TTC549 (cell line): ENCODE results near the gene EPAS1.

Experiments used
- FAIRE-seq: peaks from 2 replicates; lab custom pipeline; 2012; peaks lifted over from hg19 to GRCh38; lab: Jason Lieb, UNC

The EPAS1 gene

GRCh38 chr2:46273919-46274318 is 23.3 kb upstream of the EPAS1 start:
- FAIRE-seq: no peak

- no peak for FAIRE-seq
Measured at GRCh38 chr2:46274586-46274985, 22.6 kb upstream of the EPAS1 start.

DNA sequence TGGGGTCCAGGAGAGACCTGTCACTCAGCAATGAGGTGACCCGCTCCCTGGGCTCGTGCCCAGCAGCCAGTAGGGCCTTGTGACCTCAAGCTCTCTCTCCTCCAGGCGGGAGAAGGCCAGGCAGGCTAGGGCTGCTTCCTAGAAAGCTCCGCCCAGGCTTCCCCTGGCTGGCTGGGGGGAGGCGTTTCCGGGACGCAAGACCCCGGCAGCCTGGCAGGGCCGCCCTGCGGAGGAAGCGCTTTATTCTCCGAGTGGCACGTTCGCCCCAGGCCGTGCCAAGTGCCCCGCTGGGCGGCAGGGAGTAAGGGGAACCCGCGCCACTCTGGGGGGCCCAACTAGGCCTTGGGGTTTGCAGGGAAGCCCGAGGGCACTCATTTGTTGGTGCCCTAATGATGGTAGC is 21.2 kb upstream of the EPAS1 start:
- FAIRE-seq: no peak

DNA sequence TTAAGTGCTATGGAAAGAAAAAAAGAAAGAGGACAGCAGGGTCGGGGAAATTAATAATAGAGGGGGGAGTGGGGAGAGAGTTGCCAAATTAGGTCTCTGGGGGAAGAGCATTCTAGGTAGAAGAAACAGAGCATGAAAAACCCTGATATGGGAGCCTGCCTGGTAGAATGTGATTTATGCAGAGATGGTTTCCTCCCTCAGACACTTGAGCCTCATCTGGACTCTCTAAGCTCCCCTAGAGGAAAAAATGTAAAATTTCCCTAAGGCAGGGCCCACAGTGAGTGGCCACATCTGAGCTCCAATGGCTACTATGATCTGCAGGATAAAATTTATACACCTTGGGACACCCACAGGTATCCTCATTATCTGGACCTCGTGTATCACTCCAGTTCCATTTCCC is 20.6 kb upstream of the EPAS1 start:
- FAIRE-seq: no peak

- FAIRE-seq: no peak
Measured at GRCh38 chr2:46277431-46278190, 19.6 kb upstream of the EPAS1 start.

- no peak for FAIRE-seq
Measured at GRCh38 chr2:46278952-46279351, 18.3 kb upstream of the EPAS1 start.

DNA sequence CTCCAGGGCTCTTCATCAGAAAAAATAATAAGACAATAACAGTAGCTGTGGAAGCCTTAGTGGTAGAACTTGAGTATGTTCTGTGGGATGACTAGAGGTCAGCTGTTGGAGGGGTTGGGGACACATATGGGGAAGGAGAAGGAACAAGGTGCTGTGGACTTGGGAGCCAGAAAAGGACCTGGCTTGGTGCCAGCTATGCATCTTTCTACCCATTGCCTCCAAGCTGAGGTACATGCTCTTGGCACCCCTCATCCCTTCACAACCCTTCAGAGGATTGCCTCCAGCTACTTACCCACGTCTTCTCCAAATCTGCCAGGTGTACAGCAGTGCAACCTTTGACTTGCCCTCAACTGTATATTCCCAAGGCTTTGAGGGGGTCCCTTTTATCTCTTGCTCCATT is 15.3 kb upstream of the EPAS1 start:
- no peak for FAIRE-seq

DNA sequence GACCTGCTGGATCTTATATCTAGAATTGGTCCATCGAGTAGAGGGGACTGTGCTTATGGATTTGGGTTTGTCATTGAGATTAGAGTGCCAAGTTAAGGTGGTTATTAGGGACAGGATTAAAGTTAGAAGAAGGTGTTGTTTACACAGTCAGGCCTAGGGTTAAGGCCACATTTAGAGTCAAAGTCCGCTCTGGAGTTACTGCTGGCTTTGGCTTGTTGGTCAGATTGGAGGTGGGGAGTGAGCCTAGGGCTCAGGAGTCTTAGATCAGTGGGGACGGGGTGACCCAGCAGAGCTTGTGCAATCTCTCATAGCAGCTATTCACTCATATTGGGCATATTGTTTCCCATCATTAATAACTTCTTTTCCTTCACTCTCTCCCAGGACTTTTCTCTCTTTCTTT is 13.5 kb upstream of the EPAS1 start:
- FAIRE-seq: no peak

DNA sequence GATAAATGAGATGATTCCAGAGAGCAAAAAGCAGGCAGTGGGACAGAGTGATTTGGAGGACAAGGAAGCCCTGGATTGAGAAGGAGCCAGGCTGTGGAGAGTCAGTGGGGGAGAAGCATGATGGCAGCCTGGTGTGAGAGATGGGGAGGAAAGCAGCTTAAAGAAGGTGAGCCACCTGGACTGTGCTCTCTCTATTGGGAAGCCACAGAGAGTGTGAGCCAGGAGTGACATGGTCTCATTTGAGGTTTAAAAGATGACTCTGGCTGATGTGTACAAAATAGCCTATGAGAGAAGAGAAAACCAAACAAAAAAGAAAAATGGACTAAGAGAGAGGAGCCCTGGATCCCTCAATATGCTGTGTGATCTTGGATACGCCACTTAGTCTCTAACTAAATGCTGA is 12.9 kb upstream of the EPAS1 start:
- FAIRE-seq: no peak

GRCh38 chr2:46284796-46285195 is 12.4 kb upstream of the EPAS1 start:
- FAIRE-seq: no peak

GRCh38 chr2:46286715-46287114 is 10.5 kb upstream of the EPAS1 start:
- no peak for FAIRE-seq

DNA sequence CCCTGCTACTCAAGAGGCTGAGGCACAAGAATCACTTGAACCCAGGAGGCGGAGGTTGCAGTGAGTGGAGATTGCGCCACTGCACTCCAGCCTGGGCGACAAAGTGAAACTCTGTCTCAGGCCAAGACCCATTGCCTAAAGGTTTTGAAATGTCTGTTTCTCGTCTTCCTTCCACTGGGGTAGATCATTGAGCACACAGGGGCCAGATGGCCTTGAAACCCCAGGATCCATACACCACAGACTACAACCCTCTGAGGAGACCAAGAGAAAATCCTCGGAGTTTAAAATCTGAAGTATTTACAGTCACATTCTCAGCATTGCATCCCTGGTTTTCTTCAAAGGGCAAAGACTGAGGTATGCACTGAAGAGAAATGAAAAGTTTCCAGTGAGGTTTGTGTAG is 7.1 kb upstream of the EPAS1 start:
- no peak for FAIRE-seq

DNA sequence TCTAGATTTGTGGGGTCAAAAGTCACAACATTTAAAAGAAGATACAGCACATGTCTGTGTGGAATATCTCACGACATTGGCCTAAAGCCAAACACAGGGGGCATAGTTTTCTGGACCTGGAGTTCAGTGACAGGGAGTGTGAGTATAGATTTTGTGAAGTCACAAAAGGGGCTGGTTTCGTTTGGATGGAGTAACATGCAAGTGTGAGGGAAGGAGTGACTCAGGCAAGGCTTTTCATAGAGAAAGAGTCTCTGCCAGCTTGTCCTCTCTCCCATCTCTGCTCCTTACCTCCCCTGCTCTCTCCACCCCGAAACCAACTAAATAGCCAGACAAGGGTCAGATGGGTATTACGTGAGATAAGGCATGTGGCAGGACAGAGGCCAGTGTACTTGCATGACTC is 3.7 kb upstream of the EPAS1 start:
- no peak for FAIRE-seq

DNA sequence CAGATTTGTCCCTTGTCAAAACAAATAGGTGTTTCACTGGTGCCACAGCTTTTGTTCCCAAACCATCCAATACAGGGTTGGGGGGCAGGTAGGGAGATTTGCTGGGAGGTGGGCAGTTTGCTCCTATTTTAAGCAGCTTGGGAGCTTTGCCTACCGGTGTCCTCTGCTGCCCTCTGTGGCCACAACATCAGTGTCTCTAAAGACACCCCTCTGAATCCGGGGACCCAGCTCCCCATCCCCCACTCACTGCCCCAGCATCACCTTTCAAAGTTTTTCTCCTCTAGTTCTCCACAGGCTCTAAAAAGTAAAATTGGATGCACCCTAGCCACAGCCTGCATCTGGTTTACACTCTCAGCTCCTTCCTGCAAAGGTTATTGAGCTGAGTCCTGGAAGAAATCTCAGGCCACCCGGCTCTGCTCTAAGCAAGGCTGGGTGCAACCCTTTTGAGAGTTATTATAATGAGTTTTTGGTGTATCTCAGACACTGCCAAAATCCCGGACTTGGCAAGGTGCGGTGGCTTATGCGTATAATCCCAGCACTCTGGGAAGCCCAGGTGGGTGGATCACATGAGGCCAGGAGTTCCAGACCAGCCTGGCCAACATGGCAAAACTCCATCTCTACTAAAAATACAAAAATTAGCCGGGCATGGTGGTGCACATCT is 2.9 kb upstream of the EPAS1 start:
- no peak for FAIRE-seq

DNA sequence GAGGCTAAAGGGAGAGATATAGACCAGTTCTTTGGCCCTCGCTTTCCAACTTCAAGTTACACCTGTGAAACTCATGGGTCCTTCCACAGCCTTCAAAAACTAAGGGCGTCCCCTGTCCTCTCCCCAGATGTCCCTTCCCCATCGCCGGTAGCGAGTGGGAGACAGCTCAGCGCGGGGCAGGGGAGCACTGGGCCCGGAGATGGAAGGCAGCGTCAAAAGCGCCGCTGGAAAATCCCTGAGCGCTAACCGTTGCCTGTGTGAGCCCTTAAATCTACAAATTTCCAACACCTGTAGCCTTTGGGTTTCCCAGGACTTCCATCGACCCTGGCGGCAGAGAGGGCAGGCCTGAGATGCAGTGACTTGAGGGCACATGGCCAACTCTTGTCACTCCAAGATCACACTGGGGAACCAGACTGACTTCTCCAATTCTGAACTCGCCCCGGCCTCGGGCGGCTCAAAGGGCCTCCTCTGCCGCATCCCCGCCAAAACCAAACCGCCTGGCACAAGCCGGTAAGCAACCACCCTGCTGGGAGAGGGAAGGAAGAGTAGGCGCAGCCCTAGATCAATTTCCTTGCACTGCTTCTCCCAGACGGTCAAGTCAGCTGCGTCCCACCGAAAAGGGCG is 879 bp upstream of the EPAS1 start:
- no peak for FAIRE-seq

- FAIRE-seq: no peak
Measured at GRCh38 chr2:46297546-46298271, 502 bp downstream of the EPAS1 start.

DNA sequence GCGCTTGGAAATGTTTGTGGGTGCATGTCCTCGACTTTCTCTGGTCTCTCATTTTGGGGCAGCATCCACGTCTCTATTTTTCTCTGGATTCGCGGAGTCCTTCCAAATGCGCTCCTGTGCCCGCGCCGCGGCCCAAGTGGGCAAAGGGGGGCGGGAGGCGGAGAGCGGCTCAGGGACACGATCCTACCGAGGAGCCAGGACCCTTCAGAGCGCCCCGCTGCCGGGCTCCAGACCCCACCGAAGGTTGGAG is 990 bp downstream of the EPAS1 start:
- no peak for FAIRE-seq

DNA sequence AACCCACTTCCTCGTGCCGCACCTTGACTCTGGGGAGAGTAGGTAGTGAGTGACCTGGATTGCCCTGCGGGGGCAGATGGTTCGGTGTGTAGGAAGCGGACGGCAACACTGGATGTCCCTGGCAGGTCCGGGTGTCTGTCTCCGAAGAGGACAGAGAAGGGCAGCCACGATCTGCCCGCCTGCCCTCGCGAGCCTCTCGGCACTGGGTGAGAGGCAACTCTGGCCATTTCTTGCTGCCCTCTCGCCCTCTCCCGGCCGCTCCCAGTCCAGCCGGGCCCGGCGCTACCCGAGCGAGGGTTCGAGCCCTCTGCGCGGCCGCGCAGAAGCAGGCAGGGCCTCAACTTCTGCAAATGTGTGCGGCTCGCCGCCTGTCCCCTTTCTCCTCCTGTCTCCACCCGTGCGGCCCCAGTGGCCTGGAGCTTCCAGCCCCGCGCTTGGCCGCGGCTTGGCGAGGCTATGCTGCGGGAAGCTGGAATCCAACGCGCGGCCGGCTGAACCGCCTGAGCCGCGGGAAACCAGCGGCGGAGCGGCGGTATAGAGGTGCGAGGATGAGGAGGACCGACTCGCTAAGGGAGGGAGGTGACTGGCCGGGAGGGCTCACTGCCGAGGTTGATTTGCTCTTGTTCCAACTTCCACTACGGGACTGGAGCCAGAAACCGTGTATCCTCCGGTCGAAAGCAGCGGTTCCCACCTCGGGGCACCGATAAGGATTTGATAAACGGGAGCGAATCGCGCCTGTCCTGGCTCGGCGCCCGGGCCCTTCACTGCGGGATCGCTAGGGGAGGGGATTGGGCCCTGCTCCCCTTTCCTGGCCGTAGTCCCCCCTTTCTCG is 1.5 kb downstream of the EPAS1 start:
- FAIRE-seq: no peak

DNA sequence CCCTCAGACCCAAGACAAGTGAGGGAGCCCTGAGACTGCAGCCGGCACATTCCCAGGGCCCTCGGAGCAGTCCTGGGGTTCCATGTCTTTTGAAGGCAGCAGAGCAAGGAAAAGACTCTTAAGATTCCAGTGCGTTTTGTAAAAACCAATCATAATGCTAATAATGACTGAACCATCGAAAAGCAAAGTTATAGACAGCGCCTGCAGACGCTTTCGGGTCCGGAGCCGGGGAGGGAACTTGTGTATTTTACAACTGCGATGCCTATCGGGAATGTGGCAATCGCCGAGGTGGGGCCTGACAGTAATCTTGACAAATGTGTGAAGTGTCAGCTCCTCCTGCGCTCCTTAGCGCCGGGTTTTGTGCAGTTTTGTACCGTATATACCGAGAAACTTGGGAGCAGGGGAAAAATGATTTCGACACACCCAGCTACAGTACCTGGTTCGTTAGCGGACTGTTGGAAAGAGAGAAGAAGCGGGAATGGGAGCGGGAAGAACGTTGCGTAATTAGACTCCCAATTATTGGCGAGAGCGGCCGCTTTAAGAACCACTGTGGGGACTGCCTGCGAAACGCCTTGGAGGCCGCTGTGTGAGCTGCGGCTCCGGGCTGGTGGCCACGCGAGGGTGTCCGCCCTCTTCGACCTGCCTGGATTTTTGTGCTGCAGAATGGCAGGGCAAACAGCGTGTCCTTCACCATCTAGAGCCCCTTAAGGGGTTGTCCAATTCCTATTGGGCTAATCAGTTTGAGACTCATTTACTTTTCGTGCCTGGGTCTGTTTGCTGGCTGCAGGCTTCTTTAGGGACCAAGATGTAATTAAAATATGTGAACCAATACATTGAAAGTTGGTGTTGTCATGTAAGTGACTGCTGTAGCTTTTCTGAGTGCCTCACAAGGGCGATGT is 2.4 kb downstream of the EPAS1 start:
- FAIRE-seq: no peak

DNA sequence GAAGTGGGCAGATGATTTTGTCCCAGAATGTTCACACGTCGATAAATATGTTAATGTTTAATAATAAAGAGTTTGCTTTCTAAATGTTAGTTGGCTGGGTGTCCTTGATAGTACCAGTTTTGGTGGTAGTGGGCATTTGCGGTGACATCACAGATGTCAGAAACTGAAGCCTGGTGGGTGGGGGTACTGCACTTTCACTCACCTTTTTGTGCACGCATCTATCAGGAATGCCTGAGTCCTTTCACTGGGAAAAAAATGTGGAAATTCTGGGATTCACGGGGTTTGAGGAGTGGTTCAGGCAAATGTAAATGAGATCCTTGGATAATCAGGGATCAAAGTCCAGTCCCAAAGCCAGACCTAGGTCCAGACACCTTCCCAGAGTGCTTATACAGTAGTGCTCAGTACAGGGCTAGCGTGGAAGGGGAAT is 3.2 kb downstream of the EPAS1 start:
- no peak for FAIRE-seq

DNA sequence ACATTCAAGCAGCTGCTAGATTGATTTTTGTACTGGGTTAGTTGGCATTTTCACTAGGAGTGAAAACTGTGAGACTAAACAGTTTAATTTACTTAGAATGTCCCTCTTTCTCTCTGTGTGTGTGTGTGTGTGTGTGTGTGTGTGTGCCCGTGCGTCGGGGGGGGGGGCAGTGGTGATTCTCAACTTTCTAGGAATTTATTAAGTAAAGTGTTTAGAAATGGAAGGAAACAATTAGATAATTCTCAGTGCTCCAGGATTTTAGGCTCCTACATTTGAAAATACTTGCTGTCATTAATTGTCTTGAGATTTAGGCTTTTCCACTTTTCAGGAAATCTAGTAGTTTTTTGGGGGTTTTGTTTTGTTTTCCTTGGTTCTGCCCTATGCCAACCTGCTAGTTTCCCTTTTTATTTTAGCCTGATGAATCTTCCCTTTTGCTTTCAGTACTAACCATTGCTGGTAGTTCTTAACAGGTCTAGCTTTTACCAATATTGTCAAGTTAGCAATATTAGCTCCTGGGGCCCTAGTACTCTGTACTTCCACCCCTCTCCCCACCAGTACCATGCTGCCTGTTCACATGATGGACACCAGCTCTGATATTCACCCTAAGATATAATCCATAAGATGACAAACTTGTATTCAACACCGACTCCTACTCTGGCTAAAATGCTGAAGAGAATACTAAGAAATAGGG is 4.9 kb downstream of the EPAS1 start:
- no peak for FAIRE-seq
